BJ (cell line): ENCODE results near the gene KLF16. TPM values are rescaled to one million over a fixed set of nuclear protein-coding genes. Genes with fewer than 3 reads are reported as not detected.

Source experiments
- CTCF ChIA-PET: fragments of 350-600 bp; formaldehyde crosslinking; extraction: SDS; loops from one replicate; lab custom pipeline; 2021; ENCODE audit warnings: antibody characterized with exemption, inconsistent platforms; lab: Yijun Ruan, JAX
- POLR2A ChIA-PET: fragments of 300-600 bp; sonication (Branson Sonifier 250); formaldehyde crosslinking; extraction: SDS; loops from one replicate; lab custom pipeline; 2021; ENCODE audit warnings: antibody characterized with exemption; lab: Charles Lee
- DNase-seq: peaks from one replicate; pipeline ENCODE4 v3.0.0-alpha.2; 2011; ENCODE audit warnings: low read depth
- H3K27me3 ChIP-seq: 2 replicates; pipeline ENCODE4 v1.6.0; 2011; ENCODE audit warnings: low read length; ENCODE audit not compliant: control insufficient read depth, insufficient read depth
- H3K36me3 ChIP-seq: 2 replicates; pipeline ENCODE4 v1.5.1; 2011; ENCODE audit warnings: low read length; ENCODE audit not compliant: control insufficient read depth, insufficient read depth
- H3K4me3 ChIP-seq: 2 replicates; pipeline ENCODE4 v1.5.1; 2011; ENCODE audit warnings: low read depth, mild to moderate bottlenecking, control low read depth, low read length
- CTCF ChIP-seq: IDR thresholded peaks from 2 replicates; pipeline ENCODE4 v1.5.1; 2011; ENCODE audit warnings: low read depth, mild to moderate bottlenecking, control low read depth, inconsistent platforms, low read length, moderate library complexity; ENCODE audit not compliant: insufficient read depth
- polyA plus RNA-seq: library from polyadenylated mRNA; depleted of rRNA; stranded (reverse); fragments of >200 nt; gene quantifications from 2 replicates; pipeline ENCODE4 v1.2.3, GENCODE V29; 2011

Gene KLF16
- polyA plus RNA-seq, 1 experiment = 5.7 TPM

DNA sequence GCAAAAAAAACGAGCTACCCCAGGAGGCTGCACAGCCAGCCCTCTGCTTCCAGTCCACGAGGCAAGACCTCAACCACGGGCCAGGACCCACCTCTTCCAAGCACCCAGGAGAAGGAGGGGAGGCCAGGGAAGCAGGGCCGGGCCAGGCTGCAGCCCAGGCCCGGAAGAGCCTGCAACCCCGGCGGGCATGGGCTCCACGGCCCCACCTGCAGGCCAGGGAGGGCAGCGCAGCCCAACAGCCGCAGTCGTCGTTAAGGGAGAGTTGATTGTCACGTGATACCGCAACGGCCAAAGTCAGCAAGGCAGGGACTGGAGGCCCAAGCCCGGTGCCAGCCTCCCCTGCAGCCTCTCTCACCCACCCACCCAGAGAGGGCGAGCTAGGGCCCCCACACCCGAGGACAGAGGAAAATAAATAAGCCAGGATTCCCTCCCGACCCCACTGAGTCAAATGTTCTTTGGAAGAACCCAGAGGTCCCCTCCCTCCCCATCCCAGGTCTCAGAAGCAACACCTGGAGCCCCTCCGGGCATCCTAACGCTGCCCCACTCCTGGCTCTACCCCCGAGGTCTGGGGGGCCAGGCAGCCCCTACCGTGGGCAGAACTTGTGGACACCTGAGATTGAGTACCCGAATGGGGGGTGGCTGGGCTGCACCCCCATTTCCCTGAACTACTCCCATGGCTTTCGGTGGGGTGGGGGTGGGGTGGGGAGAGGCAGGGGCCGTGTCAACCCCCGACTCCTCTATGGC, 9.9 kb downstream of the KLF16 start:
- POLR2A ChIA-PET = interaction anchor here (0.6 kb wide), 1 partner anchor 585 kb away, joined by 3 read pairs; the partner anchor contains the start of gene CIRBP
- Histone ChIP-seq H3K4me3 (no peak overlapping the region), H3K27me3 (no peaks in the 10 kb centered on the region), H3K36me3 (peaks cover 3% of the 10 kb centered on the region)
- CTCF ChIA-PET = interaction anchor here (0.5 to 2.1 kb wide), 5 partner anchors 13 to 34 kb away, joined by 3 to 11 read pairs (median 4); no protein-coding TSS in a partner anchor
- DNase-seq = no peak
- peak; percentile 94 for TF ChIP-seq CTCF

GRCh38 chr19:1852581-1853128, 10.7 kb downstream of the KLF16 start:
- H3K4me3 ChIP-seq = no peak overlapping the region

DNA sequence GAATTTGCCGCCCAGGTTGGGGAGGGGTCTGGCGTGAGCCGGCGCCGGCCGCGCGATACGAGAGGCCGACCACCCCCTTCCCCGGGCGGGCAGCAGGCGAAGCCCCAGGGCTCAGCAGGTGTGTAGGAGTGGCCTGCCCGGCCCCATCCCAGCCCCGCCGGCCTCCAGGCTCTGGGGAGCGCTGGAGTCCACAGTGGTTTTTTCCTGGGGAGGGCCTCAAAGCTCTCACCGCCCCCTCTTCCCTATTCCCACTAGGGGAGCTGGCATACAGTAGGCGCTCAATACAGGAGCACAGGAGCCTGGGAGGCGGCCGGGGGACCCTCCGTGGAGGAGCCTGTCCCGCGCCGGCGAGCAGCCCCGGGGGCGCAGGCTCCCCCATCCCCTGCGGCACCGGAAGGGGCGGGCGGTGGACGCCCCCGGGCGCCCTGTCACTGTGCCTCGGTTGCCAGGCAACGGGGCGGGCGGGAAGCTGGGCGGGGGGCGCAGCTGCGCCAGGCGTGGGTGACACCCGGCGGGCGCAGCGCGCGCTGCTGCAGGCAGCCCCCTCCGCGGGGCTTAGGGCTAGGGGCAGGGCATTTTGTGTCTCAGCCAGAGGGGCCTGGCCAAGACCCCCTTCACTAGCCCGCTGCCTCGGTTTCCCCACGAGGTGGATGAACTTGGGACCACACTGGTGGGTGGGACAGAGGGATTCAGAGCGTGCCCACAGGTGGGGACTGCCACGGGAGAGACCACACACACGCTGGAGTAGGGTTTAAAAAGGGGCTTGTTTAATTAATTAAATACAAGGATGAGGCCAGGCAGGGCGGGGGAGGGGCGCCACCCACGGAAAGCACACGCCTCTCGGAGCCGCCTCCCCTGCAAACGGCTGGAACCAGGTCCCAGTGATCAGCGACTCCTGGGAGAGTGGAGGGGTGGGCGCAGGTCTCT, 11.5 kb downstream of the KLF16 start:
- no peak for TF ChIP-seq CTCF
- ChIA-PET POLR2A (no interaction called here), CTCF (interaction anchor here (0.8 to 2.1 kb wide), 5 partner anchors 14 to 168 kb away, joined by 3 to 11 read pairs (median 3); no protein-coding TSS in a partner anchor)
- Histone ChIP-seq H3K4me3 (no peak overlapping the region), H3K27me3 (no peaks in the 10 kb centered on the region), H3K36me3 (peaks cover 3% of the 10 kb centered on the region)
- no peak for DNase-seq

More at GRCh38 chr19:1852581-1853128, 10.7 kb downstream of the KLF16 start:
- Histone ChIP-seq H3K27me3 (no peaks in the 10 kb centered on the region), H3K36me3 (peaks cover 3% of the 10 kb centered on the region)
- TF ChIP-seq CTCF = no peak
- DNase-seq = no peak
- ChIA-PET POLR2A (interaction anchor here (0.6 kb wide), 1 partner anchor 584 kb away, joined by 3 read pairs; the partner anchor contains the start of gene CIRBP), CTCF (interaction anchor here (0.9 to 2.1 kb wide), 5 partner anchors 12 to 168 kb away, joined by 3 to 11 read pairs (median 4); no protein-coding TSS in a partner anchor)

- no peak for DNase-seq
- no peak for TF ChIP-seq CTCF
- H3K4me3 ChIP-seq = no peak overlapping the region
- H3K27me3 ChIP-seq = no peaks in the 10 kb centered on the region
- ChIA-PET CTCF (interaction anchor here (0.8 to 2.1 kb wide), 2 partner anchors 13 to 25 kb away, joined by 3 to 11 read pairs; no protein-coding TSS in a partner anchor), POLR2A (no interaction called here)
- peaks cover 3% of the 10 kb centered on the region for H3K36me3 ChIP-seq
Measured at GRCh38 chr19:1850809-1851653, 12.3 kb downstream of the KLF16 start.
